ENCODE measurements around the gene TTC34. TPM values are rescaled to one million over a fixed set of nuclear protein-coding genes. Genes with fewer than 3 reads are reported as not detected.

The TTC34 gene, protein sequence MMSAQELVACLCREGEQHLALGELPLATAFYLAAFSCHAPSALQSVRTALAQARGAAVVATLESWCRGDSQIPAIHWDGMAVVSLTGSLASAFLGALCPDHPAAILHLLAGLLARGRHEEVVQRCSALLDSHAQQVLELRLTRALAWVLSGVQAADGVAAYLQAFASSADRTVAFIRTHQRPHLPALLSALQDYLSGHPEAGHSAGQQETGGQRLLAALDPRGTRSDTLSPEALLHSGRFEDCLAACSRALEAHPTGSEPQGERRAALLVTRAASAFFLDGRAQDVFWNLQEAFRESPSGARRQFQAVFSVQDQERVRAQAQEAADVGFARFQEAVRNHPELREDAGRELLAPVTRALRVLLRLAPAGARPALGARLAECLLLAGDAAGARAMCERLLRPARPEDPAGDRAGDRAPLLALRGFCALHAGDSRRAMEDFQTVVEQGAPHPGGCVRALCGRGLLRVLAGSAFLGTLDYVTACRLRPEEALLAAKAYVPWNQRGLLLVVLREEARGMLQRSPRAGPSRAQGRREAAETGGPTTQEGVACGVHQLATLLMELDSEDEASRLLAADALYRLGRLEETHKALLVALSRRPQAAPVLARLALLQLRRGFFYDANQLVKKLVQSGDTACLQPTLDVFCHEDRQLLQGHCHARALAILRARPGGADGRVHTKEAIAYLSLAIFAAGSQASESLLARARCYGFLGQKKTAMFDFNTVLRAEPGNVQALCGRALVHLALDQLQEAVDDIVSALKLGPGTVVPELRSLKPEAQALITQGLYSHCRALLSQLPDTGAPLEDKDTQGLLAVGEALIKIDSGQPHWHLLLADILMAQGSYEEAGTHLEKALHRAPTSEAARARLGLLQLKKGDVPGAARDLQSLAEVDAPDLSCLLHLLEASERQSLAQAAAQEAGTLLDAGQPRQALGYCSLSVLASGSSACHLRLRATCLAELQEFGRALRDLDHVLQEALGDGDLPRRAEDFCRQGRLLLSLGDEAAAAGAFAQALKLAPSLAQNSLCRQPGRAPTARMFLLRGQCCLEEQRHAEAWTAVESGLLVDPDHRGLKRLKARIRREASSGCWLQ
- polyA plus RNA-seq (2013, experiment 1 of 2): 0.06 TPM
- 0.08 TPM for polyA plus RNA-seq (2013, experiment 2 of 2)

DNA sequence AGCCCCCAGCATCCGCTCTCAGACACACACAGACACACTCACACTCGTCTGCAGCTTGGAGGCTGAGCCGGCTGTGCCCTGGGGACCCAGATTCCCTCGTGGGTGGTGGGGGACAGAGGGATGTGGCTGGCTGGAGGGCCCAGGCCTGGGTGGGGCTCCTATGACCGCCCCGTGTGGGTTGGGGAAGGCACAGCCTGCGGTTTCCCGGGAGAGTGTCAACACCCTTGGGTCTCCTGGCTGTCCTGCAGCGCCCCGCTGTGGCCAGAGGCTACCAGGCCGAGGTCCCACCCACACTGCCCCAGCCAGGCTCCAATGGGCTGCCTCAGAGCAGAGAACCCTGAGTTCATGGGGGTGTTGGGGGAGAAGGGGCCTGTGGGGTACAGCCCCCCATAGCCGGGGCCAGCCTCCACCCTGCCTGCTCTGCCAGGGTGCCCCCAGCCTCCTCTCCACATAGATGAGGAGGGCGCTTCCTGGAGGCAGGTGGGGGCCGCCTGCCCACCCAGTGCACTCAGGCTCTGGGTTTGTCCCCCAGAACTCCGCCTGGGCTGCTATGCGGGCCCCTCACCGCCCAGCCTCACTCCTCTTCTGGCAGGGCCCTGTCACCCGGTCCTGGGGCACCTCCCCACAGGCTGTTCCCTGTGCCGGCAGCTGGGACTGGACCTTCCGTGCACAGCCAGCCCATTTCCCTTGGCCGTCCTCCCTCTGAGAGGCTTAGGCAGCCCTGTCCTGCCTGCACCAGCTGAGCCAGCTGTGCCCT, at the start of gene TTC34:
Gene TTC34, minus strand, starts transcription at position 159 of the 757 bp plus-strand sequence. CDS start 866 bp downstream, outside the sequence.
- Histone ChIP-seq H3K36me3 (ENCODE audit: control insufficient read depth in 1 of 2, insufficient read depth in 2 of 2, low read depth in 1 of 2, low read length in 2 of 2) (no peaks in the 10 kb centered on the region), H2BK5ac (ENCODE audit: low read depth, low read length, poor library complexity, severe bottlenecking) (no peak within 1 kb of the TSS), H3K9ac (ENCODE audit: low read length) (no peak within 1 kb of the TSS), H2BK12ac (ENCODE audit: low read length in 2 of 2) (no peak within 1 kb of the TSS), H3K4ac (ENCODE audit: low read depth in 1 of 2, low read length in 2 of 2) (no peak within 1 kb of the TSS), H3K79me1 (replicated peaks; ENCODE audit: low read length, poor library complexity, severe bottlenecking) (no peaks in the 10 kb centered on the region), H2AK5ac (ENCODE audit: low read length, severe bottlenecking) (no peak within 1 kb of the TSS), H2BK120ac (ENCODE audit: low read depth, low read length) (no peak within 1 kb of the TSS), H3K14ac (ENCODE audit: low read length in 2 of 2) (no peak within 1 kb of the TSS), H3K18ac (ENCODE audit: low read depth in 1 of 2, low read length in 2 of 2) (no peak within 1 kb of the TSS), H2AFZ (ENCODE audit: low read depth, low read length) (no peak within 1 kb of the TSS), H3K4me3 (ENCODE audit: insufficient read depth in 1 of 2, low read depth in 1 of 2, low read length in 2 of 2) (no peak within 1 kb of the TSS), H3K27ac (ENCODE audit: low read length, poor library complexity, severe bottlenecking) (no peak within 1 kb of the TSS), H3K9me3 (ENCODE audit: control insufficient read depth, low read length) (no peaks in the 10 kb centered on the region), H3K23ac (ENCODE audit: low read length in 2 of 2) (no peak within 1 kb of the TSS), H3K4me1 (ENCODE audit: control insufficient read depth, insufficient read depth, low read depth, low read length) (no peaks in the 10 kb centered on the region), H3K27me3 (ENCODE audit: control insufficient read depth in 1 of 2, insufficient read depth in 1 of 2, low read length in 2 of 2) (peaks cover 0 to 11% of the 10 kb centered on the region in 2 experiments), H4K91ac (ENCODE audit: low read length) (peak within 1 kb of the TSS; percentile 12), H3K4me2 (ENCODE audit: low read length, poor library complexity, severe bottlenecking) (no peak within 1 kb of the TSS), H2BK15ac (ENCODE audit: low read depth, poor library complexity, severe bottlenecking) (no peak within 1 kb of the TSS), H4K8ac (ENCODE audit: low read length) (no peak within 1 kb of the TSS)
- DNase-seq: no peak
- 86% methylated on average over 21 of the region's 21 CpGs for WGBS

DNA sequence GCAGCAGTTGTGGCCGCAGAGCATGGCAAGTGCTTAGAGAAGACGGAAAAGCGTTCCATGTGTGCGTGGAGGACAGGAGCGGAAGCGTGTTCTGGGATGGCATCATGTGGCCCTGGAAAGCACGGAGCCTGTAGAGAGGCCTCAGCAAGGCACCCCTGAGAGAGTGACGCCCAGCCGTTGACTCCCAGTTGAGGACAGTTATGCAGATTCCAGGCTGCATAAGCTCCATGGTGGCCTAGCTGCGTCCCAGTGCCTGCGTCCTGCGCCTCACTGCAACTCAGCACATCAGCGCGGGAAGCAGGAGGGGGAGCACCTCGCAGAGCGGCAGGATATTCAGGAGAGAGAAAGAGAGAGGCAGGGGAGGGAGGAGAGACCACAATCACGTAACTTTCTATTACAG, 49.0 kb upstream of the TTC34 start:
- Histone ChIP-seq H3K9ac (ENCODE audit: low read length) (no peak overlapping the region), H3K4me3 (ENCODE audit: insufficient read depth in 1 of 2, low read depth in 1 of 2, low read length in 2 of 2) (no peak overlapping the region), H3K79me1 (replicated peaks; ENCODE audit: low read length, poor library complexity, severe bottlenecking) (no peaks in the 10 kb centered on the region), H4K91ac (ENCODE audit: low read length) (peak overlapping the region; percentile 39), H3K27me3 (ENCODE audit: control insufficient read depth in 1 of 2, insufficient read depth in 1 of 2, low read length in 2 of 2) (no peaks in the 10 kb centered on the region), H2AK5ac (ENCODE audit: low read length, severe bottlenecking) (no peak overlapping the region), H2BK15ac (ENCODE audit: low read depth, poor library complexity, severe bottlenecking) (no peak overlapping the region), H3K27ac (ENCODE audit: low read length, poor library complexity, severe bottlenecking) (no peak overlapping the region), H4K8ac (ENCODE audit: low read length) (no peak overlapping the region), H3K4ac (ENCODE audit: low read depth in 1 of 2, low read length in 2 of 2) (no peak overlapping the region), H3K4me2 (ENCODE audit: low read length, poor library complexity, severe bottlenecking) (no peak overlapping the region), H3K18ac (ENCODE audit: low read depth in 1 of 2, low read length in 2 of 2) (no peak overlapping the region), H3K9me3 (ENCODE audit: control insufficient read depth, low read length) (no peaks in the 10 kb centered on the region), H2AFZ (ENCODE audit: low read depth, low read length) (no peak overlapping the region), H2BK120ac (ENCODE audit: low read depth, low read length) (no peak overlapping the region), H2BK5ac (ENCODE audit: low read depth, low read length, poor library complexity, severe bottlenecking) (no peak overlapping the region), H3K14ac (ENCODE audit: low read length in 2 of 2) (no peak overlapping the region), H2BK12ac (ENCODE audit: low read length in 2 of 2) (no peak overlapping the region), H3K36me3 (ENCODE audit: control insufficient read depth in 1 of 2, insufficient read depth in 2 of 2, low read depth in 1 of 2, low read length in 2 of 2) (no peaks in the 10 kb centered on the region), H3K23ac (ENCODE audit: low read length in 2 of 2) (no peak overlapping the region), H3K4me1 (ENCODE audit: control insufficient read depth, insufficient read depth, low read depth, low read length) (no peaks in the 10 kb centered on the region)
- 86% methylated on average over 16 of the region's 17 CpGs for WGBS
- no peak for DNase-seq

DNA sequence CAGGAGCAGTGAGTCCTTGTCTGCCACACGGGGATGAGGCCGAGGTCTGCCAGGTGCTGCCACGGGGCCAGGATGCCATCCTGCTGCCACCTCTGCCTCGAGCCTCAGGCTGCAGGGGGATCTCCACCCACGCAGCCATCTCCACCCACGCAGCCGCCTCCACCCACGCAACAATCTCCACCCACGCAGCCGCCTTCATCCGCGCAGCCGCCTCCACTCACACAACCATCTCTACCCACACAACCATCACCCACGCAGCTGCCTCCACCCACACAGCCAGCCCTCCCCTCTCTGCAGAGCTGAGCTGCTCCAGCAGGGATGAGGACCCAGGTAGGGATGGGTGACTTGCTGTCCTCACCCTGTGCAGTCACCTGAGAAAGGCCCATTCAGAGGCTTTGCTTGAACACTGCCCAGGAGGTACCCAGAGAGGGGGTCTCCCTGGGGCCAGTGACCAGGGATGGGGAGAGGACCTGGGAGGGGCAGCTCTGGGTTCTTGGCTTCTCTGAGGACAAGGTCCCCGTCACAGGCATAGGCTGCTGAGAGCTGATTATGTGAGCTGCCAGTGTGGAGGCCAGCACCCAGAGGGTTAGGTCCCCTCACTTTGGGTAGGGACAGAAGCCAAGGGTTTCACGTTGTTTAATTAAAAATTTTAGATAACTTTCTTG, 46.6 kb upstream of the TTC34 start:
- no peak overlapping the region for H3K4ac ChIP-seq (ENCODE audit: low read depth in 1 of 2, low read length in 2 of 2)
- no peak overlapping the region for H2AFZ ChIP-seq (ENCODE audit: low read depth, low read length)
- no peaks in the 10 kb centered on the region for H3K9me3 ChIP-seq (ENCODE audit: control insufficient read depth, low read length)
- no peak overlapping the region for H3K23ac ChIP-seq (ENCODE audit: low read length in 2 of 2)
- no peak overlapping the region for H3K14ac ChIP-seq (ENCODE audit: low read length in 2 of 2)
- H3K27me3 ChIP-seq (ENCODE audit: control insufficient read depth in 1 of 2, insufficient read depth in 1 of 2, low read length in 2 of 2): no peaks in the 10 kb centered on the region
- H2BK12ac ChIP-seq (ENCODE audit: low read length in 2 of 2): no peak overlapping the region
- H2BK5ac ChIP-seq (ENCODE audit: low read depth, low read length, poor library complexity, severe bottlenecking): no peak overlapping the region
- H3K79me1 ChIP-seq (replicated peaks; ENCODE audit: low read length, poor library complexity, severe bottlenecking): no peaks in the 10 kb centered on the region
- no peak overlapping the region for H3K27ac ChIP-seq (ENCODE audit: low read length, poor library complexity, severe bottlenecking)
- H3K4me1 ChIP-seq (ENCODE audit: control insufficient read depth, insufficient read depth, low read depth, low read length): no peaks in the 10 kb centered on the region
- H2AK5ac ChIP-seq (ENCODE audit: low read length, severe bottlenecking): no peak overlapping the region
- WGBS: 75% methylated on average over 15 of the region's 16 CpGs
- H2BK120ac ChIP-seq (ENCODE audit: low read depth, low read length): no peak overlapping the region
- no peak overlapping the region for H3K4me2 ChIP-seq (ENCODE audit: low read length, poor library complexity, severe bottlenecking)
- DNase-seq: no peak
- no peak overlapping the region for H3K18ac ChIP-seq (ENCODE audit: low read depth in 1 of 2, low read length in 2 of 2)
- no peak overlapping the region for H3K4me3 ChIP-seq (ENCODE audit: insufficient read depth in 1 of 2, low read depth in 1 of 2, low read length in 2 of 2)
- no peak overlapping the region for H4K8ac ChIP-seq (ENCODE audit: low read length)
- H3K9ac ChIP-seq (ENCODE audit: low read length): no peak overlapping the region
- no peak overlapping the region for H2BK15ac ChIP-seq (ENCODE audit: low read depth, poor library complexity, severe bottlenecking)
- no peak overlapping the region for H4K91ac ChIP-seq (ENCODE audit: low read length)
- no peaks in the 10 kb centered on the region for H3K36me3 ChIP-seq (ENCODE audit: control insufficient read depth in 1 of 2, insufficient read depth in 2 of 2, low read depth in 1 of 2, low read length in 2 of 2)

Measured in mesenchymal stem cell (in vitro differentiated cells and primary cell).